ACC112 (cell line): Measurements from ENCODE around the gene DONSON.
"Not testable (repeated sequence)": the region's sequence is repeated elsewhere in the genome, so short reads cannot be mapped to it uniquely, and the experiment has no call there.

Experiments
- H2AFZ ChIP-seq: fragments of 200-600 bp; sonication (generic); one replicate; pipeline ENCODE4 v1.6.0; 2017; ENCODE audit warnings: antibody characterized with exemption, low read length; ENCODE audit not compliant: unreplicated experiment
- H3K27ac ChIP-seq: fragments of 200-600 bp; sonication (generic); 2 replicates; pipeline ENCODE4 v1.5.1; 2014; ENCODE audit warnings: low read depth, mild to moderate bottlenecking, antibody characterized with exemption, low read length, moderate library complexity
- H3K27me3 ChIP-seq: fragments of 200-600 bp; sonication (generic); 2 replicates; pipeline ENCODE4 v1.6.1; 2014; ENCODE audit warnings: mild to moderate bottlenecking, antibody characterized with exemption, low read length, moderate library complexity, mixed read lengths; ENCODE audit not compliant: insufficient read depth
- H3K36me3 ChIP-seq: fragments of 200-600 bp; sonication (generic); 2 replicates; pipeline ENCODE4 v1.6.1; 2016; ENCODE audit warnings: mild to moderate bottlenecking, antibody characterized with exemption, low read length, moderate library complexity, mixed read lengths; ENCODE audit not compliant: insufficient read depth
- H3K4me1 ChIP-seq: fragments of 200-600 bp; sonication (generic); one replicate; pipeline ENCODE4 v1.6.1; 2016; ENCODE audit warnings: low read length, mixed read lengths; ENCODE audit not compliant: insufficient read depth, unreplicated experiment, control insufficient read depth
- H3K4me3 ChIP-seq: fragments of 200-600 bp; sonication (generic); 2 replicates; pipeline ENCODE4 v1.5.1; 2014; ENCODE audit warnings: mild to moderate bottlenecking, low read depth, low read length
- H3K79me2 ChIP-seq: fragments of 200-600 bp; sonication (generic); one replicate; pipeline ENCODE4 v1.6.0; 2016; ENCODE audit warnings: low read length; ENCODE audit not compliant: control insufficient read depth, unreplicated experiment, insufficient read depth

The DONSON gene

GRCh38 chr21:33588485-33589335, at the start of gene DONSON:
DONSON (minus strand) TSS chr21:33588684; CDS start chr21:33588641, 43 bp downstream.
- Histone ChIP-seq H3K4me3 (peak within 1 kb of the TSS; percentile 94), H3K79me2 (peaks cover 37% of the 10 kb centered on the region), H2AFZ (peak within 1 kb of the TSS; percentile 92), H3K4me1 (peaks cover 23% of the 10 kb centered on the region), H3K27me3 (no peaks in the 10 kb centered on the region), H3K36me3 (peaks cover 18% of the 10 kb centered on the region), H3K27ac (peak within 1 kb of the TSS; percentile 84)

- Histone ChIP-seq H3K4me3 (no peak overlapping the region), H3K36me3 (peaks cover 14% of the 10 kb centered on the region), H3K79me2 (peaks cover 29% of the 10 kb centered on the region), H2AFZ (no peak overlapping the region), H3K4me1 (no peaks in the 10 kb centered on the region), H3K27ac (no peak overlapping the region), H3K27me3 (no peaks in the 10 kb centered on the region)
Measured at GRCh38 chr21:33634254-33634653, 45.8 kb upstream of the DONSON start.

GRCh38 chr21:33626151-33626550, 37.7 kb upstream of the DONSON start:
- not testable (repeated sequence) for H3K27ac ChIP-seq, H3K79me2 ChIP-seq, H2AFZ ChIP-seq, H3K27me3 ChIP-seq, H3K4me1 ChIP-seq, H3K4me3 ChIP-seq
- H3K36me3 ChIP-seq: peaks cover 24% of the 10 kb centered on the region

GRCh38 chr21:33622253-33622652, 33.8 kb upstream of the DONSON start:
- H3K27me3 ChIP-seq: no peaks in the 10 kb centered on the region
- H3K36me3 ChIP-seq: peaks cover 17% of the 10 kb centered on the region
- H2AFZ ChIP-seq: no peak overlapping the region
- no peaks in the 10 kb centered on the region for H3K4me1 ChIP-seq
- H3K27ac ChIP-seq: no peak overlapping the region
- no peak overlapping the region for H3K4me3 ChIP-seq
- peaks cover 5% of the 10 kb centered on the region for H3K79me2 ChIP-seq

- H3K4me3 ChIP-seq: no peak overlapping the region
- H3K4me1 ChIP-seq: no peaks in the 10 kb centered on the region
- no peak overlapping the region for H3K27ac ChIP-seq
- H3K27me3 ChIP-seq: no peaks in the 10 kb centered on the region
- H3K36me3 ChIP-seq: peaks cover 22% of the 10 kb centered on the region
- no peaks in the 10 kb centered on the region for H3K79me2 ChIP-seq
- H2AFZ ChIP-seq: no peak overlapping the region
Measured at GRCh38 chr21:33619726-33620125, 31.2 kb upstream of the DONSON start.

- H3K27ac ChIP-seq: no peak overlapping the region
- H3K79me2 ChIP-seq: no peaks in the 10 kb centered on the region
- H3K4me1 ChIP-seq: no peaks in the 10 kb centered on the region
- peaks cover 18% of the 10 kb centered on the region for H3K36me3 ChIP-seq
- H3K27me3 ChIP-seq: no peaks in the 10 kb centered on the region
- H3K4me3 ChIP-seq: no peak overlapping the region
- no peak overlapping the region for H2AFZ ChIP-seq
Measured at GRCh38 chr21:33618407-33618806, 29.9 kb upstream of the DONSON start.

GRCh38 chr21:33617565-33617964, 29.1 kb upstream of the DONSON start:
- H3K27ac ChIP-seq, H3K4me3 ChIP-seq, H3K4me1 ChIP-seq, H3K79me2 ChIP-seq, H3K27me3 ChIP-seq, H2AFZ ChIP-seq: not testable (repeated sequence)
- peaks cover 17% of the 10 kb centered on the region for H3K36me3 ChIP-seq

GRCh38 chr21:33611006-33611744, 22.7 kb upstream of the DONSON start:
- no peak overlapping the region for H3K27ac ChIP-seq
- no peak overlapping the region for H2AFZ ChIP-seq
- no peaks in the 10 kb centered on the region for H3K79me2 ChIP-seq
- H3K36me3 ChIP-seq: peaks cover 10% of the 10 kb centered on the region; the same call in 1 of the 2 replicates
- H3K4me3 ChIP-seq: no peak overlapping the region
- H3K4me1 ChIP-seq: no peaks in the 10 kb centered on the region
- no peaks in the 10 kb centered on the region for H3K27me3 ChIP-seq

GRCh38 chr21:33608559-33608958, 20.1 kb upstream of the DONSON start:
- Histone ChIP-seq H2AFZ (no peak overlapping the region), H3K36me3 (peaks cover 6% of the 10 kb centered on the region; the same call in 1 of the 2 replicates)

GRCh38 chr21:33598051-33598450, 9.6 kb upstream of the DONSON start:
- no peak overlapping the region for H3K4me3 ChIP-seq
- H2AFZ ChIP-seq: no peak overlapping the region
- peaks cover 14% of the 10 kb centered on the region for H3K36me3 ChIP-seq
- no peaks in the 10 kb centered on the region for H3K27me3 ChIP-seq
- H3K27ac ChIP-seq: no peak overlapping the region
- no peaks in the 10 kb centered on the region for H3K79me2 ChIP-seq
- H3K4me1 ChIP-seq: no peaks in the 10 kb centered on the region

More at GRCh38 chr21:33608559-33608958, 20.1 kb upstream of the DONSON start:
- H3K79me2 ChIP-seq: no peaks in the 10 kb centered on the region
- H3K4me1 ChIP-seq: no peaks in the 10 kb centered on the region
- H3K27ac ChIP-seq: no peak overlapping the region
- no peak overlapping the region for H3K4me3 ChIP-seq
- H3K27me3 ChIP-seq: no peaks in the 10 kb centered on the region
